Vagina (tissue), 2 donors: Measurements from ENCODE around the gene MEGF10. TPM values are rescaled to one million over a fixed set of nuclear protein-coding genes. Genes with fewer than 3 reads are reported as not detected.

Experiments used
- DNase-seq, 2 donors: peaks; one replicate each; pipeline ENCODE4 v3.0.0-alpha.2; 2017; ENCODE audit errors: extremely low spot score in 2 of 2
- H3K27ac ChIP-seq: fragments of 200-600 bp; sonication (generic); one replicate; pipeline ENCODE4 v1.5.1; 2019
- H3K27me3 ChIP-seq: fragments of 200-600 bp; sonication (generic); one replicate; pipeline ENCODE4 v1.5.1; 2019
- H3K36me3 ChIP-seq, 2 donors: fragments of 200-600 bp; sonication (generic); one replicate each; pipeline ENCODE4 v1.5.1; 2017 to 2019
- H3K4me1 ChIP-seq: fragments of 200-600 bp; sonication (generic); one replicate; pipeline ENCODE4 v1.5.1; 2019
- H3K4me3 ChIP-seq, 2 donors: fragments of 200-600 bp; sonication (generic); 1 replicate in 1 of 2; 2 replicates in 1 of 2; pipeline ENCODE4 v1.5.1; 2016 to 2019
- H3K9me3 ChIP-seq: fragments of 200-600 bp; sonication (generic); one replicate; pipeline ENCODE4 v1.5.1; 2019
- CTCF ChIP-seq, 3 experiments: fragments of 450-650 bp in 2 of 3; fragments of 200-600 bp in 1 of 3; sonication (generic) in 1 of 3; IDR thresholded peaks; one replicate each; pipeline ENCODE4 v1.5.1; 2017 to 2019; ENCODE audit warnings: antibody characterized with exemption in 3 of 3, mild to moderate bottlenecking in 2 of 3, moderate library complexity in 2 of 3
- POLR2A ChIP-seq, 2 donors: fragments of 450-650 bp; IDR thresholded peaks; one replicate each; pipeline ENCODE4 v1.6.1; 2017; ENCODE audit warnings: antibody characterized with exemption in 2 of 2, mild to moderate bottlenecking in 2 of 2, moderate library complexity in 2 of 2
- POLR2AphosphoS5 ChIP-seq, 2 donors: sonication (generic); formaldehyde crosslinking; IDR thresholded peaks; one replicate each; pipeline ENCODE4 v1.9.0; 2017; ENCODE audit warnings: antibody characterized with exemption in 2 of 2, mild to moderate bottlenecking in 2 of 2, low read depth in 1 of 2; ENCODE audit not compliant: insufficient read depth in 1 of 2
- intact Hi-C: fragments of 100-400 bp; cut with DNase I; formaldehyde crosslinking; loops from one replicate; pipeline ENCODE4 v1.15.1; 2023
- total RNA-seq: library from RNA; depleted of rRNA; stranded (reverse); fragments of >200 nt; gene quantifications from one replicate; pipeline ENCODE4 v1.2.3, GENCODE V29; 2016

The MEGF10 gene
- total RNA-seq, 1 donor from 2014 or later, result 0.74 TPM

GRCh38 chr5:127410959-127411358 lies 120.4 kb downstream of the MEGF10 start:
- H3K27me3 ChIP-seq, result no peaks in the 10 kb centered on the region
- no peaks in the 10 kb centered on the region for H3K36me3 ChIP-seq
- DNase-seq, result no peak
- H3K9me3 ChIP-seq, result no peaks in the 10 kb centered on the region
- no peaks in the 10 kb centered on the region for H3K4me1 ChIP-seq
- no peak overlapping the region for H3K27ac ChIP-seq
- intact Hi-C loops, result no loop called here
- H3K4me3 ChIP-seq, result no peak overlapping the region
- TF ChIP-seq CTCF (IDR thresholded peaks at IDR 0.05) (no peak), POLR2A (IDR thresholded peaks at IDR 0.05) (no peak), POLR2AphosphoS5 (IDR thresholded peaks at IDR 0.05; ENCODE audit: insufficient read depth in 1 of 2, low read depth in 1 of 2) (no peak)

GRCh38 chr5:127411381-127411780 lies 120.8 kb downstream of the MEGF10 start:
- TF ChIP-seq POLR2A (IDR thresholded peaks at IDR 0.05) (no peak), CTCF (IDR thresholded peaks at IDR 0.05) (no peak), POLR2AphosphoS5 (IDR thresholded peaks at IDR 0.05; ENCODE audit: insufficient read depth in 1 of 2, low read depth in 1 of 2) (no peak)
- H3K4me3 ChIP-seq, result no peak overlapping the region
- no peak for DNase-seq
- H3K27me3 ChIP-seq, result no peaks in the 10 kb centered on the region
- H3K27ac ChIP-seq, result no peak overlapping the region
- no peaks in the 10 kb centered on the region for H3K4me1 ChIP-seq
- intact Hi-C loops, result no loop called here
- no peaks in the 10 kb centered on the region for H3K36me3 ChIP-seq
- no peaks in the 10 kb centered on the region for H3K9me3 ChIP-seq

GRCh38 chr5:127412698-127413097 lies 122.1 kb downstream of the MEGF10 start:
- Histone ChIP-seq H3K4me1 (no peaks in the 10 kb centered on the region), H3K27ac (no peak overlapping the region), H3K4me3 (no peak overlapping the region), H3K27me3 (no peaks in the 10 kb centered on the region), H3K9me3 (no peaks in the 10 kb centered on the region), H3K36me3 (no peaks in the 10 kb centered on the region)
- no peak for DNase-seq
- intact Hi-C loops, result no loop called here
- no peak for TF ChIP-seq POLR2AphosphoS5 (IDR thresholded peaks at IDR 0.05; ENCODE audit: insufficient read depth in 1 of 2, low read depth in 1 of 2)
- no peak for TF ChIP-seq POLR2A (IDR thresholded peaks at IDR 0.05)
- no peak for TF ChIP-seq CTCF (IDR thresholded peaks at IDR 0.05)

- intact Hi-C loops, result no loop called here
- H3K9me3 ChIP-seq, result no peaks in the 10 kb centered on the region
- no peaks in the 10 kb centered on the region for H3K4me1 ChIP-seq
- no peak overlapping the region for H3K4me3 ChIP-seq
- no peak for DNase-seq
- TF ChIP-seq CTCF (IDR thresholded peaks at IDR 0.05) (no peak), POLR2AphosphoS5 (IDR thresholded peaks at IDR 0.05; ENCODE audit: insufficient read depth in 1 of 2, low read depth in 1 of 2) (no peak), POLR2A (IDR thresholded peaks at IDR 0.05) (no peak)
- no peaks in the 10 kb centered on the region for H3K36me3 ChIP-seq
- no peak overlapping the region for H3K27ac ChIP-seq
- H3K27me3 ChIP-seq, result no peaks in the 10 kb centered on the region
Measured at GRCh38 chr5:127415034-127415433, 124.4 kb downstream of the MEGF10 start.

GRCh38 chr5:127416906-127417305 lies 126.3 kb downstream of the MEGF10 start:
- intact Hi-C loops, result no loop called here
- no peak for TF ChIP-seq POLR2A (IDR thresholded peaks at IDR 0.05)
- TF ChIP-seq POLR2AphosphoS5 (IDR thresholded peaks at IDR 0.05; ENCODE audit: insufficient read depth in 1 of 2, low read depth in 1 of 2), result no peak
- no peak for TF ChIP-seq CTCF (IDR thresholded peaks at IDR 0.05)
- H3K27me3 ChIP-seq, result no peaks in the 10 kb centered on the region

More at GRCh38 chr5:127416906-127417305, 126.3 kb downstream of the MEGF10 start:
- Histone ChIP-seq H3K9me3 (no peaks in the 10 kb centered on the region), H3K36me3 (no peaks in the 10 kb centered on the region), H3K27ac (no peak overlapping the region), H3K4me1 (no peaks in the 10 kb centered on the region), H3K4me3 (no peak overlapping the region)
- no peak for DNase-seq
